Panc1 (cell line): ENCODE data around the gene SGMS1. TPM values are rescaled to one million over a fixed set of nuclear protein-coding genes. Genes with fewer than 3 reads are reported as not detected.

ENCODE experiments used
- ATAC-seq: fragments of 200-7000 bp; cut with Tn5 transposase; 2 replicates; pipeline ENCODE4 v1.9.1; 2020; ENCODE audit warnings: mild to moderate bottlenecking, moderate library complexity
- BruUV-seq: library from RNA; stranded (reverse); fragments of 400-500 nt; replicated peaks from 2 replicates; lab custom pipeline; 2021; lab: Mats Ljungman, UMichigan
- CTCF ChIA-PET: fragments of 300-600 bp; sonication (Branson Sonifier 250); formaldehyde crosslinking; loops from one replicate; lab custom pipeline; 2022; ENCODE audit warnings: antibody characterized with exemption; lab: Charles Lee
- POLR2A ChIA-PET: fragments of 300-600 bp; sonication (Branson Sonifier 250); formaldehyde crosslinking; loops from one replicate; lab custom pipeline; 2022; ENCODE audit warnings: antibody characterized with exemption; lab: Charles Lee
- DNase-seq: peaks from one replicate; pipeline ENCODE4 v3.0.0-alpha.2; 2010; ENCODE audit warnings: low read depth, low spot score
- H3K27ac ChIP-seq: 2 replicates; pipeline ENCODE4 v1.5.1; 2011; ENCODE audit warnings: mild to moderate bottlenecking, low read length, inconsistent platforms
- H3K27me3 ChIP-seq: fragments of 200-500 bp; sonication (Bioruptor generic); 2 replicates; pipeline ENCODE4 v1.6.0; 2014; ENCODE audit warnings: low read length, inconsistent platforms; ENCODE audit not compliant: control insufficient read depth, insufficient read depth
- H3K36me3 ChIP-seq: fragments of 200-500 bp; sonication (Bioruptor generic); 2 replicates; pipeline ENCODE4 v1.5.1; 2014; ENCODE audit warnings: inconsistent platforms, mild to moderate bottlenecking, low read length, moderate library complexity; ENCODE audit not compliant: control insufficient read depth, insufficient read depth
- H3K4me1 ChIP-seq: 2 replicates; pipeline ENCODE4 v1.5.1; 2011; ENCODE audit warnings: inconsistent platforms, mild to moderate bottlenecking, low read length, moderate library complexity; ENCODE audit not compliant: control insufficient read depth, insufficient read depth
- H3K4me3 ChIP-seq, 2 experiments: 2 replicates each; pipeline ENCODE4 v1.5.1; 2011 to 2012; ENCODE audit warnings: low read depth in 2 of 2, low read length in 2 of 2, mild to moderate bottlenecking in 2 of 2, inconsistent platforms in 1 of 2, moderate library complexity in 1 of 2
- H3K9me3 ChIP-seq: fragments of 200-500 bp; sonication (Bioruptor generic); 2 replicates; pipeline ENCODE4 v1.5.1; 2014; ENCODE audit warnings: low read depth, mild to moderate bottlenecking, inconsistent platforms, low read length, moderate library complexity; ENCODE audit not compliant: control insufficient read depth, insufficient read depth
- POLR2AphosphoS5 ChIP-seq: IDR thresholded peaks from 2 replicates; pipeline ENCODE4 v1.6.1; 2012; ENCODE audit warnings: mild to moderate bottlenecking, low read depth, low read length, moderate library complexity
- SIN3A ChIP-seq: IDR thresholded peaks from 2 replicates; pipeline ENCODE4 v1.6.1; 2012; ENCODE audit warnings: low read depth, mild to moderate bottlenecking, low read length, moderate library complexity, borderline replicate concordance; ENCODE audit not compliant: insufficient read depth
- TCF7L2 ChIP-seq: IDR thresholded peaks from 2 replicates; pipeline ENCODE4 v1.6.1; 2011; ENCODE audit warnings: mild to moderate bottlenecking, low read depth, low read length, inconsistent platforms
- in situ Hi-C: cut with HindIII; loops from 2 replicates; pipeline ENCODE4 v1.10.0; 2016; ENCODE audit warnings: low sequenced_read_pairs, low pct_unique_long_range_greater_than_20kb
- intact Hi-C: fragments of 100-400 bp; cut with micrococcal nuclease; formaldehyde crosslinking; loops from one replicate; pipeline ENCODE4 v1.10.0; 2022; ENCODE audit not compliant: unreplicated experiment
- total RNA-seq: library from RNA; stranded (reverse); gene quantifications from one replicate; pipeline ENCODE4 v1.2.1, GENCODE V29; 2021; ENCODE audit not compliant: unreplicated experiment
- TF ChIP-seq, protein P1 (sequence below): fragments of 450-650 bp; IDR thresholded peaks from 2 replicates; pipeline ENCODE4 v1.5.1; 2017; ENCODE audit warnings: mild to moderate bottlenecking
- TF ChIP-seq, protein P2 (sequence below), 2 experiments: IDR thresholded peaks; 2 replicates each; pipeline ENCODE4 v1.6.1; 2011 to 2012; ENCODE audit warnings: low read depth in 2 of 2, control low read depth in 1 of 2, low read length in 1 of 2, mild to moderate bottlenecking in 1 of 2, moderate library complexity in 1 of 2; ENCODE audit not compliant: insufficient read depth in 1 of 2

Gene SGMS1
- total RNA-seq, 1 experiment from 2014 or later = 22.0 TPM

DNA sequence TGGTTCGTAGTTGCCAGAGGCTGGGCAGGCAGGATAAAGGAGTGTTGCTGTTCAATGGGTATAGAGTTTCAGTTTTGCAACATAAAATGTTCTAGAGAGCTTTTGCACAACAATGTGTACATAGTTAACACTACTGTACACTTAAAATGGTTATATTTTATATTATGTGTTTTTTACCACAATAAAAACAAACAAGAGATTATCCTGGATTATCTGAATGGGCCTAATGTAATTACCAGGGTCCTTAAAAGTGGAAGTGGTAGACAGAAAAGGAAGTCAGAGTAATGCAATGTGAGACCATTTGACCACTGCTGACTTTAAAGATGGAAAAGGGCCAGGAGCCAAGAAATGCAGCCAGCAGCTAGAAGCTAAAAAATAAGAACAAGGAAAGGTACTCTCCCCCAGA, 159.7 kb downstream of the SGMS1 start:
- ChIA-PET CTCF (no interaction called here), POLR2A (no interaction called here)
- Histone ChIP-seq H3K9me3 (no peaks in the 10 kb centered on the region), H3K27ac (no peak overlapping the region), H3K36me3 (no peaks in the 10 kb centered on the region), H3K4me1 (no peaks in the 10 kb centered on the region), H3K27me3 (no peaks in the 10 kb centered on the region), H3K4me3 (no peak overlapping the region)
- no peak for DNase-seq
- no peak for ATAC-seq
- TF ChIP-seq SIN3A (no peak), POLR2AphosphoS5 (no peak), TCF7L2 (no peak)
- TF ChIP-seq, protein P1, sequence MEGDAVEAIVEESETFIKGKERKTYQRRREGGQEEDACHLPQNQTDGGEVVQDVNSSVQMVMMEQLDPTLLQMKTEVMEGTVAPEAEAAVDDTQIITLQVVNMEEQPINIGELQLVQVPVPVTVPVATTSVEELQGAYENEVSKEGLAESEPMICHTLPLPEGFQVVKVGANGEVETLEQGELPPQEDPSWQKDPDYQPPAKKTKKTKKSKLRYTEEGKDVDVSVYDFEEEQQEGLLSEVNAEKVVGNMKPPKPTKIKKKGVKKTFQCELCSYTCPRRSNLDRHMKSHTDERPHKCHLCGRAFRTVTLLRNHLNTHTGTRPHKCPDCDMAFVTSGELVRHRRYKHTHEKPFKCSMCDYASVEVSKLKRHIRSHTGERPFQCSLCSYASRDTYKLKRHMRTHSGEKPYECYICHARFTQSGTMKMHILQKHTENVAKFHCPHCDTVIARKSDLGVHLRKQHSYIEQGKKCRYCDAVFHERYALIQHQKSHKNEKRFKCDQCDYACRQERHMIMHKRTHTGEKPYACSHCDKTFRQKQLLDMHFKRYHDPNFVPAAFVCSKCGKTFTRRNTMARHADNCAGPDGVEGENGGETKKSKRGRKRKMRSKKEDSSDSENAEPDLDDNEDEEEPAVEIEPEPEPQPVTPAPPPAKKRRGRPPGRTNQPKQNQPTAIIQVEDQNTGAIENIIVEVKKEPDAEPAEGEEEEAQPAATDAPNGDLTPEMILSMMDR = no peak
- TF ChIP-seq, protein P2, sequence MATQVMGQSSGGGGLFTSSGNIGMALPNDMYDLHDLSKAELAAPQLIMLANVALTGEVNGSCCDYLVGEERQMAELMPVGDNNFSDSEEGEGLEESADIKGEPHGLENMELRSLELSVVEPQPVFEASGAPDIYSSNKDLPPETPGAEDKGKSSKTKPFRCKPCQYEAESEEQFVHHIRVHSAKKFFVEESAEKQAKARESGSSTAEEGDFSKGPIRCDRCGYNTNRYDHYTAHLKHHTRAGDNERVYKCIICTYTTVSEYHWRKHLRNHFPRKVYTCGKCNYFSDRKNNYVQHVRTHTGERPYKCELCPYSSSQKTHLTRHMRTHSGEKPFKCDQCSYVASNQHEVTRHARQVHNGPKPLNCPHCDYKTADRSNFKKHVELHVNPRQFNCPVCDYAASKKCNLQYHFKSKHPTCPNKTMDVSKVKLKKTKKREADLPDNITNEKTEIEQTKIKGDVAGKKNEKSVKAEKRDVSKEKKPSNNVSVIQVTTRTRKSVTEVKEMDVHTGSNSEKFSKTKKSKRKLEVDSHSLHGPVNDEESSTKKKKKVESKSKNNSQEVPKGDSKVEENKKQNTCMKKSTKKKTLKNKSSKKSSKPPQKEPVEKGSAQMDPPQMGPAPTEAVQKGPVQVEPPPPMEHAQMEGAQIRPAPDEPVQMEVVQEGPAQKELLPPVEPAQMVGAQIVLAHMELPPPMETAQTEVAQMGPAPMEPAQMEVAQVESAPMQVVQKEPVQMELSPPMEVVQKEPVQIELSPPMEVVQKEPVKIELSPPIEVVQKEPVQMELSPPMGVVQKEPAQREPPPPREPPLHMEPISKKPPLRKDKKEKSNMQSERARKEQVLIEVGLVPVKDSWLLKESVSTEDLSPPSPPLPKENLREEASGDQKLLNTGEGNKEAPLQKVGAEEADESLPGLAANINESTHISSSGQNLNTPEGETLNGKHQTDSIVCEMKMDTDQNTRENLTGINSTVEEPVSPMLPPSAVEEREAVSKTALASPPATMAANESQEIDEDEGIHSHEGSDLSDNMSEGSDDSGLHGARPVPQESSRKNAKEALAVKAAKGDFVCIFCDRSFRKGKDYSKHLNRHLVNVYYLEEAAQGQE (IDR thresholded peaks at IDR 0.05; ENCODE audit: insufficient read depth in 1 of 2, low read depth in 2 of 2, low read length in 1 of 2) = no peak
- intact Hi-C loops (no loop called here), in situ Hi-C loops (no loop called here)
- no TSS peak for BruUV-seq

GRCh38 chr10:50461834-50462233, 161.9 kb downstream of the SGMS1 start:
- no peak overlapping the region for H3K4me3 ChIP-seq
- DNase-seq (no peak), ATAC-seq (no peak)
- H3K4me1 ChIP-seq = no peaks in the 10 kb centered on the region
- H3K27me3 ChIP-seq = no peaks in the 10 kb centered on the region
- in situ Hi-C loops (no loop called here), intact Hi-C loops (no loop called here)
- POLR2A ChIA-PET = no interaction called here
- no TSS peak for BruUV-seq
- no peaks in the 10 kb centered on the region for H3K36me3 ChIP-seq
- TF ChIP-seq POLR2AphosphoS5 (no peak), SIN3A (no peak), TCF7L2 (no peak)
- TF ChIP-seq, protein P2 (IDR thresholded peaks at IDR 0.05; ENCODE audit: insufficient read depth in 1 of 2, low read depth in 2 of 2, low read length in 1 of 2) = no peak
- TF ChIP-seq, protein P1 = no peak
- CTCF ChIA-PET = interaction anchor here (0.7 kb wide), 1 partner anchor 16 kb away, joined by 3 read pairs; no protein-coding TSS in a partner anchor
- no peaks in the 10 kb centered on the region for H3K9me3 ChIP-seq
- no peak overlapping the region for H3K27ac ChIP-seq
